ENCODE data around the gene IFIT1B.

GRCh38 chr10:89426230-89426868 lies 48.5 kb downstream of the IFIT1B start:
- TF ChIP-seq GATA3 (IDR thresholded peaks at IDR 0.05; ENCODE audit: low read depth, low read length) (no peak), GATA2 (IDR thresholded peaks at IDR 0.05; ENCODE audit: low read depth, low read length) (no peak)

Measured in SH-SY5Y (cell line).